Activated CD4-positive, alpha-beta T cell treated with anti-CD3 and anti-CD28 coated beads, Interleukin-2, amount 10 ng/mL, durations not matched to agents 7 days and 5 days (primary cell): ENCODE results near the gene CD58. TPM values are rescaled to one million over a fixed set of nuclear protein-coding genes. Genes with fewer than 3 reads are reported as not detected.

ENCODE experiments used
- CTCF ChIA-PET: fragments of 350-600 bp; sonication (Branson Sonifier 250); formaldehyde crosslinking; loops from one replicate; lab custom pipeline; 2021; ENCODE audit warnings: antibody characterized with exemption; lab: Charles Lee
- POLR2A ChIA-PET: fragments of 350-600 bp; sonication (Branson Sonifier 250); formaldehyde crosslinking; loops from one replicate; lab custom pipeline; 2021; ENCODE audit warnings: antibody characterized with exemption; lab: Charles Lee
- DNase-seq: peaks from one replicate; pipeline ENCODE4 v3.0.0-alpha.2; 2020
- H3K27ac Mint-ChIP-seq: one replicate; pipeline ENCODE4 v1.8.0; 2021; ENCODE audit warnings: mild to moderate bottlenecking, moderate library complexity, mixed read lengths
- H3K27me3 Mint-ChIP-seq: one replicate; pipeline ENCODE4 v1.8.0; 2021; ENCODE audit warnings: mixed read lengths
- H3K36me3 Mint-ChIP-seq: one replicate; pipeline ENCODE4 v1.8.0; 2021; ENCODE audit warnings: low read depth, mixed read lengths
- H3K4me1 Mint-ChIP-seq: one replicate; pipeline ENCODE4 v1.8.0; 2021; ENCODE audit warnings: mixed read lengths
- H3K4me3 Mint-ChIP-seq: one replicate; pipeline ENCODE4 v1.8.0; 2021; ENCODE audit warnings: mild to moderate bottlenecking, moderate library complexity, mixed read lengths
- H3K9me3 Mint-ChIP-seq: one replicate; pipeline ENCODE4 v1.8.0; 2021; ENCODE audit warnings: mixed read lengths
- total RNA-seq, 2 experiments: library from RNA; stranded (reverse); gene quantifications; one replicate each; pipeline ENCODE4 v1.2.3, GENCODE V29; 2021

CD58 gene
- total RNA-seq, 2 experiments from 2014 or later = 22.5 to 29.2 TPM

- Mint-ChIP-seq H3K9me3 (no peaks in the 10 kb centered on the region), H3K4me1 (peaks cover 56% of the 10 kb centered on the region), H3K27me3 (no peaks in the 10 kb centered on the region), H3K4me3 (no peak overlapping the region), H3K36me3 (peaks cover 71% of the 10 kb centered on the region), H3K27ac (no peak overlapping the region)
- no peak for DNase-seq
- POLR2A ChIA-PET = interaction anchor here (0.6 kb wide), 1 partner anchor 39 kb away, joined by 5 read pairs; no protein-coding TSS in a partner anchor
- CTCF ChIA-PET = interaction anchor here (0.7 kb wide), 1 partner anchor 343 kb away, joined by 9 read pairs; no protein-coding TSS in a partner anchor
Measured at GRCh38 chr1:116540088-116540487, 30.7 kb downstream of the CD58 start.

GRCh38 chr1:116538544-116538943 lies 32.3 kb downstream of the CD58 start:
- no peaks in the 10 kb centered on the region for H3K27me3 Mint-ChIP-seq
- DNase-seq = peak; percentile 49
- H3K4me3 Mint-ChIP-seq = no peak overlapping the region
- CTCF ChIA-PET = interaction anchor here (1.4 to 1.6 kb wide), 2 partner anchors 23 to 40 kb away, joined by 4 to 5 read pairs; no protein-coding TSS in a partner anchor
- POLR2A ChIA-PET = no interaction called here
- H3K27ac Mint-ChIP-seq = no peak overlapping the region
- peaks cover 69% of the 10 kb centered on the region for H3K36me3 Mint-ChIP-seq
- peaks cover 49% of the 10 kb centered on the region for H3K4me1 Mint-ChIP-seq
- no peaks in the 10 kb centered on the region for H3K9me3 Mint-ChIP-seq

GRCh38 chr1:116537898-116538297 lies 32.9 kb downstream of the CD58 start:
- no peak overlapping the region for H3K27ac Mint-ChIP-seq
- DNase-seq = no peak
- no peaks in the 10 kb centered on the region for H3K27me3 Mint-ChIP-seq
- CTCF ChIA-PET = interaction anchor here (1.4 to 1.6 kb wide), 2 partner anchors 22 to 39 kb away, joined by 4 to 5 read pairs; no protein-coding TSS in a partner anchor
- POLR2A ChIA-PET = interaction anchor here (0.6 kb wide), 1 partner anchor 34 kb away, joined by 3 read pairs; no protein-coding TSS in a partner anchor
- peaks cover 4% of the 10 kb centered on the region for H3K9me3 Mint-ChIP-seq
- H3K4me1 Mint-ChIP-seq = peaks cover 51% of the 10 kb centered on the region
- H3K4me3 Mint-ChIP-seq = no peak overlapping the region
- H3K36me3 Mint-ChIP-seq = peaks cover 70% of the 10 kb centered on the region

GRCh38 chr1:116537040-116537831 lies 33.6 kb downstream of the CD58 start:
- H3K4me3 Mint-ChIP-seq = no peak overlapping the region
- no peak for DNase-seq
- H3K4me1 Mint-ChIP-seq = peaks cover 47% of the 10 kb centered on the region
- H3K27ac Mint-ChIP-seq = no peak overlapping the region
- POLR2A ChIA-PET = interaction anchor here (0.6 kb wide), 1 partner anchor 33 kb away, joined by 3 read pairs; no protein-coding TSS in a partner anchor
- CTCF ChIA-PET = interaction anchor here (1.0 to 1.6 kb wide), 3 partner anchors 22 to 39 kb away, joined by 3 to 5 read pairs (median 3); no protein-coding TSS in a partner anchor
- peaks cover 5% of the 10 kb centered on the region for H3K9me3 Mint-ChIP-seq
- H3K27me3 Mint-ChIP-seq = no peaks in the 10 kb centered on the region
- H3K36me3 Mint-ChIP-seq = peaks cover 67% of the 10 kb centered on the region

GRCh38 chr1:116534014-116534739 lies 36.6 kb downstream of the CD58 start:
- H3K36me3 Mint-ChIP-seq = peaks cover 67% of the 10 kb centered on the region
- peaks cover 6% of the 10 kb centered on the region for H3K9me3 Mint-ChIP-seq
- H3K4me1 Mint-ChIP-seq = peaks cover 26% of the 10 kb centered on the region
- DNase-seq = no peak
- H3K27me3 Mint-ChIP-seq = no peaks in the 10 kb centered on the region
- ChIA-PET POLR2A (interaction anchor here (0.6 kb wide), 1 partner anchor 105 kb away, joined by 4 read pairs; no protein-coding TSS in a partner anchor), CTCF (interaction anchor here (1.5 kb wide), 1 partner anchor 19 kb away, joined by 5 read pairs; no protein-coding TSS in a partner anchor)
- H3K27ac Mint-ChIP-seq = no peak overlapping the region
- no peak overlapping the region for H3K4me3 Mint-ChIP-seq

- DNase-seq = no peak
- Mint-ChIP-seq H3K36me3 (peaks cover 68% of the 10 kb centered on the region), H3K9me3 (peaks cover 8% of the 10 kb centered on the region), H3K4me3 (no peak overlapping the region), H3K27ac (no peak overlapping the region), H3K4me1 (peaks cover 19% of the 10 kb centered on the region), H3K27me3 (no peaks in the 10 kb centered on the region)
- CTCF ChIA-PET = interaction anchor here (1.5 kb wide), 1 partner anchor 18 kb away, joined by 5 read pairs; no protein-coding TSS in a partner anchor
- POLR2A ChIA-PET = interaction anchor here (0.6 kb wide), 1 partner anchor 104 kb away, joined by 4 read pairs; no protein-coding TSS in a partner anchor
Measured at GRCh38 chr1:116533429-116533820, 37.4 kb downstream of the CD58 start.

GRCh38 chr1:116532671-116533428 lies 38.0 kb downstream of the CD58 start:
- peaks cover 13% of the 10 kb centered on the region for H3K4me1 Mint-ChIP-seq

GRCh38 chr1:116531917-116532316 lies 38.9 kb downstream of the CD58 start:
- peaks cover 10% of the 10 kb centered on the region for H3K4me1 Mint-ChIP-seq
- ChIA-PET CTCF (no interaction called here), POLR2A (no interaction called here)
- H3K27me3 Mint-ChIP-seq = no peaks in the 10 kb centered on the region
- H3K27ac Mint-ChIP-seq = no peak overlapping the region
- no peak for DNase-seq
- no peak overlapping the region for H3K4me3 Mint-ChIP-seq
- H3K9me3 Mint-ChIP-seq = peaks cover 17% of the 10 kb centered on the region
- H3K36me3 Mint-ChIP-seq = peaks cover 76% of the 10 kb centered on the region

More at GRCh38 chr1:116532671-116533428, 38.0 kb downstream of the CD58 start:
- Mint-ChIP-seq H3K4me3 (no peak overlapping the region), H3K27me3 (no peaks in the 10 kb centered on the region), H3K27ac (no peak overlapping the region), H3K36me3 (peaks cover 71% of the 10 kb centered on the region), H3K9me3 (peaks cover 12% of the 10 kb centered on the region)
- ChIA-PET CTCF (no interaction called here), POLR2A (no interaction called here)
- DNase-seq = no peak

- no peak for DNase-seq
Measured at GRCh38 chr1:116529681-116530080, 41.1 kb downstream of the CD58 start.

GRCh38 chr1:116529199-116529631 lies 41.6 kb downstream of the CD58 start:
- peaks cover 73% of the 10 kb centered on the region for H3K36me3 Mint-ChIP-seq
- no peak overlapping the region for H3K27ac Mint-ChIP-seq
- CTCF ChIA-PET = interaction anchor here (0.6 kb wide), 1 partner anchor 329 kb away, joined by 3 read pairs; no protein-coding TSS in a partner anchor
- peaks cover 8% of the 10 kb centered on the region for H3K4me1 Mint-ChIP-seq
- DNase-seq = no peak
- peaks cover 26% of the 10 kb centered on the region for H3K9me3 Mint-ChIP-seq
- no peaks in the 10 kb centered on the region for H3K27me3 Mint-ChIP-seq
- H3K4me3 Mint-ChIP-seq = no peak overlapping the region
- POLR2A ChIA-PET = no interaction called here

More at GRCh38 chr1:116529681-116530080, 41.1 kb downstream of the CD58 start:
- ChIA-PET CTCF (no interaction called here), POLR2A (no interaction called here)
- H3K27ac Mint-ChIP-seq = no peak overlapping the region
- H3K27me3 Mint-ChIP-seq = no peaks in the 10 kb centered on the region
- H3K4me3 Mint-ChIP-seq = no peak overlapping the region
- H3K4me1 Mint-ChIP-seq = peaks cover 8% of the 10 kb centered on the region
- H3K9me3 Mint-ChIP-seq = peaks cover 26% of the 10 kb centered on the region
- H3K36me3 Mint-ChIP-seq = peaks cover 74% of the 10 kb centered on the region

- POLR2A ChIA-PET = no interaction called here
- peaks cover 6% of the 10 kb centered on the region for H3K4me1 Mint-ChIP-seq
- H3K27me3 Mint-ChIP-seq = no peaks in the 10 kb centered on the region
- DNase-seq = no peak
- H3K9me3 Mint-ChIP-seq = peaks cover 26% of the 10 kb centered on the region
- no peak overlapping the region for H3K4me3 Mint-ChIP-seq
- no peak overlapping the region for H3K27ac Mint-ChIP-seq
- H3K36me3 Mint-ChIP-seq = peaks cover 68% of the 10 kb centered on the region
- CTCF ChIA-PET = interaction anchor here (0.6 to 0.7 kb wide), 2 partner anchors 13 to 328 kb away, joined by 3 read pairs; no protein-coding TSS in a partner anchor
Measured at GRCh38 chr1:116528329-116529083, 42.3 kb downstream of the CD58 start.
